Heart left ventricle (tissue), 16 donors: ENCODE results near the gene VCL. TPM values are rescaled to one million over a fixed set of nuclear protein-coding genes. Genes with fewer than 3 reads are reported as not detected.

Source experiments
- ATAC-seq, 4 donors: fragments of 200-7000 bp; cut with Tn5 transposase; one replicate each; pipeline ENCODE4 v1.9.1; 2020 to 2022; ENCODE audit warnings: moderate library complexity in 4 of 4, mild to moderate bottlenecking in 3 of 4, moderate number of reproducible peaks in 1 of 4
- DNase-seq, 5 donors: peaks; one replicate each; pipeline ENCODE4 v3.0.0-alpha.2; 2020
- H3K27ac ChIP-seq, 12 donors: fragments of 200-600 bp; sonication (generic) in 4 of 12; one replicate each; pipeline versions ENCODE4 v1.5.0 to v1.8.0; 2016 to 2022; ENCODE audit warnings: mild to moderate bottlenecking in 2 of 12
- H3K27me3 ChIP-seq, 9 donors: fragments of 200-600 bp; sonication (generic) in 2 of 9; one replicate each; pipeline versions ENCODE4 v1.5.1 to v1.8.0; 2016 to 2022; ENCODE audit warnings: mild to moderate bottlenecking in 3 of 9
- H3K36me3 ChIP-seq, 9 donors: fragments of 200-600 bp; sonication (generic) in 2 of 9; one replicate each; pipeline versions ENCODE4 v1.5.0 to v1.8.0; 2018 to 2022; ENCODE audit warnings: mild to moderate bottlenecking in 2 of 9
- H3K4me1 ChIP-seq, 12 donors: fragments of 200-600 bp; sonication (generic) in 4 of 12; one replicate each; pipeline versions ENCODE4 v1.5.0 to v1.8.0; 2016 to 2022; ENCODE audit warnings: mild to moderate bottlenecking in 3 of 12
- H3K4me3 ChIP-seq, 12 donors: fragments of 200-600 bp; sonication (generic) in 4 of 12; one replicate each; pipeline versions ENCODE4 v1.5.0 to v1.8.0; 2017 to 2022; ENCODE audit warnings: mild to moderate bottlenecking in 9 of 12, moderate library complexity in 4 of 12
- H3K9me3 ChIP-seq, 12 donors: fragments of 200-600 bp; sonication (generic) in 4 of 12; one replicate each; pipeline versions ENCODE4 v1.5.0 to v1.8.0; 2016 to 2022; ENCODE audit warnings: mild to moderate bottlenecking in 1 of 12
- POLR2A ChIP-seq, 2 donors: fragments of 450-650 bp; IDR thresholded peaks; one replicate each; pipeline ENCODE4 v1.6.1; 2017; ENCODE audit warnings: antibody characterized with exemption in 2 of 2, mild to moderate bottlenecking in 2 of 2, moderate library complexity in 2 of 2
- WGBS, 4 donors: extraction: QIAGEN DNeasy Blood & Tissue Kit in 2 of 4; methylation state at CpG; one replicate each; pipeline versions ENCODE4 v1.1.5 to v1.1.7; 2013 to 2018; 5-methylcytosine and 5-hydroxymethylcytosine counted together
- intact Hi-C, 10 donors: fragments of 100-400 bp; cut with DNase I; formaldehyde crosslinking; loops; one replicate each; pipeline versions ENCODE4 v1.11.1 to v1.14.2; 2022
- polyA plus RNA-seq, 2 donors: library from polyadenylated mRNA; stranded (reverse); fragments of 200-250 nt; gene quantifications; one replicate each; pipeline ENCODE4 v1.2.3, GENCODE V29; 2013
- total RNA-seq, 9 donors: library from RNA; depleted of rRNA in 2 of 9; stranded (reverse); fragments of >200 nt in 2 of 9; fragmentation: NEBNext Ultra II Directional in 3 of 9; extraction: Animal tissue kit (Norgen Biotek cat#: 25700) in 3 of 9; gene quantifications; one replicate each; pipeline versions ENCODE4 v1.1.0 to v1.2.4, GENCODE V29; 2016 to 2023
- TF ChIP-seq, protein P1 (sequence below), 12 donors: fragments of 200-600 bp; sonication (generic) in 4 of 12; IDR thresholded peaks; one replicate each; pipeline versions ENCODE4 v1.5.0 to v1.8.0; 2018 to 2022; ENCODE audit warnings: antibody characterized with exemption in 12 of 12, mild to moderate bottlenecking in 5 of 12
- donor health status: ischemic (EF 13 %, LVEDD 7.1; RV severe dilation, severe dysfunction).
- donor health status: healthy with polysubstance abuse.
- donor health status: DM: no; HTN: yes; CAD: no.
- donor health status: DM: no; HTN: no; CAD: no.
- donor health status: ischemic (EF 25% LVEDD 6.9; RV normal size, moderate dysfunction).
- donor health status: ischemic (EF 25% LVEDD 5.7; RV mildly dilated, moderate dysfunction).
- donor health status: healthy.
- donor health status: DM: yes; HTN: yes; CAD: no.
- donor health status: ischemic (EF 35%, LVEDD 5.7; RV mildly dilated, moderate dysfunction).
- donor health status: nonischemic (EF 11% LVEDD 7.7; RV severe dilation, severe dysfunction).
- donor health status: DM: yes; HTN: yes; CAD: no.
- donor health status: PGD.
- donor health status: ischemic (EF 29% LVEDD 5.4; RV normal size, mild dysfunction).
- donor health status: nonischemic (EF 23%, LVEDD 6.1; RV moderate dilation, normal function).

Gene VCL
- total and polyA plus RNA-seq, 11 donors = 84.5 to 543 (median 273) TPM

DNA sequence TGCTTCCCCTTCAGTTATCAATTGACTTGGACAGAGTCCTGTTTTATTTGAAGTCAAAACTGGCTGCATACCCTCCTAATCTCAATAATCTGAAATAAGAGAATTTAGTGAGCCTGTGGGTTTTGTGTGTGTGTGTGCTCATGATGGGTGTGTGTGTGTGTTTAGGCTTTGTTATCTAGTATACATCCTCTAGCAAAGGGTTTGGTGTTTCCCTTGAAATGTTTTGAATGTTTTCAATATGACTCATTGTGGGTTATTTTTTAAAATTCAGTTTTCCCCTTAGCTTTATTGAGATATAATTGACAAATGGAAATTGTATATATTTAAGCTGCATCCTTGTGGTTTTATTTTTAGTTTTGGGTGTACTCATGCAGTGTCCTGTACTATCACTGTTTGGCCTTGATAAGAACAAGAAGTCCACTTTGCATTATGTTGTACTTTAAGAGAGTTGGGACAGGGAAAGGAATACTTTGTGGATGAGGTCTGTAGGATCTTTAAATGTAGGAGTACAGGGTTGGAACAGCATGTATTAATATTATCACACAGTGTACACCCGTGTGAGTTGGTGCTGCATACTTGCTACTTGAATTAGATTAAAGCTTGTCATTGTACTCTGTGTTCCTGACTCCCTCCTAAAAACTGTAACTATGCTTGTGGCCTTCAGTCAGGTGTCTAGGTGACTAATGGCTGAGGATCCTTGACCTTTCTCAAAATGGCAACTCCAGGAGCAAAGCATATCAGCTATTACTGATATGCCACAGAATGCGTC is 58.3 kb downstream of the VCL start:
- WGBS, 4 donors = 29 to 35% (median 33%) methylated on average over 2 of the region's 2 CpGs
- Histone ChIP-seq H3K27ac (peak overlapping the region; percentile 40 to 87 (median 72)), H3K4me3 (no peak overlapping the region), H3K4me1 (peaks cover 3 to 87% (median 55%) of the 10 kb centered on the region in 12 donors), H3K9me3 (no peaks in the 10 kb centered on the region), H3K36me3 (no peaks in the 10 kb centered on the region), H3K27me3 (no peaks in the 10 kb centered on the region)
- DNase-seq (peak in 1 of 5 donors; percentile 37), ATAC-seq (peak; percentile 88 to 96 (median 92))
- intact Hi-C loops = loop anchor here in 5 of 10 donors (5.0 to 10.0 kb wide), 3 partner anchors 51 to 169 kb away; partner anchors contain the start of gene VCL (in 1 of the 5)
- TF ChIP-seq POLR2A (IDR thresholded peaks at IDR 0.05) = no peak
- TF ChIP-seq, protein P1, sequence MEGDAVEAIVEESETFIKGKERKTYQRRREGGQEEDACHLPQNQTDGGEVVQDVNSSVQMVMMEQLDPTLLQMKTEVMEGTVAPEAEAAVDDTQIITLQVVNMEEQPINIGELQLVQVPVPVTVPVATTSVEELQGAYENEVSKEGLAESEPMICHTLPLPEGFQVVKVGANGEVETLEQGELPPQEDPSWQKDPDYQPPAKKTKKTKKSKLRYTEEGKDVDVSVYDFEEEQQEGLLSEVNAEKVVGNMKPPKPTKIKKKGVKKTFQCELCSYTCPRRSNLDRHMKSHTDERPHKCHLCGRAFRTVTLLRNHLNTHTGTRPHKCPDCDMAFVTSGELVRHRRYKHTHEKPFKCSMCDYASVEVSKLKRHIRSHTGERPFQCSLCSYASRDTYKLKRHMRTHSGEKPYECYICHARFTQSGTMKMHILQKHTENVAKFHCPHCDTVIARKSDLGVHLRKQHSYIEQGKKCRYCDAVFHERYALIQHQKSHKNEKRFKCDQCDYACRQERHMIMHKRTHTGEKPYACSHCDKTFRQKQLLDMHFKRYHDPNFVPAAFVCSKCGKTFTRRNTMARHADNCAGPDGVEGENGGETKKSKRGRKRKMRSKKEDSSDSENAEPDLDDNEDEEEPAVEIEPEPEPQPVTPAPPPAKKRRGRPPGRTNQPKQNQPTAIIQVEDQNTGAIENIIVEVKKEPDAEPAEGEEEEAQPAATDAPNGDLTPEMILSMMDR (IDR thresholded peaks at IDR 0.05) = no peak

DNA sequence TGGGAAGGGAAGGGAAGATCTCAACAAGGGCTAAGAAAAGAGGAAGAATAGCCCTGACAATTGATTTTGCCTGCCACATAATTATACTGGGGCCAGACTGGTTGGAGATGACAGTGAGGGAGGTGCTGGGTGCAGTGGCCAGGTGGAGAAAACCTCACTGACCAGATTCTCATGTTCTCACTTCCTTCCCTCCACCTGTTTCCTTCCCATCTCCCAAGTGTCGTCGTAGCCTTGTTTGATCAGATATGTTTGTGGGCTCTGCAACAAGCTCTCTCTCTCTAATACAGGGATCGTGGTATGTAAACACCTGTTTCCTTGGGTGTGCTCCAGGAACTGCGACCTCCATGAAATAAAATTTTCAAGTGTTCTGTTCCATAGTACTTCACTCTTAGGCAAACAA is 60.2 kb downstream of the VCL start:
- no peak overlapping the region for H3K4me3 ChIP-seq
- H3K9me3 ChIP-seq = peaks cover 0 to 2% (median 0%) of the 10 kb centered on the region in 12 donors
- DNase-seq (no peak), ATAC-seq (no peak)
- WGBS, 4 donors = 13 to 36% (median 31%) methylated on average over 4 of the region's 4 CpGs
- intact Hi-C loops = loop anchor here in 5 of 10 donors (5.0 to 10.0 kb wide), 3 partner anchors 53 to 171 kb away; partner anchors contain the start of gene VCL (in 1 of the 5)
- TF ChIP-seq, protein P1 (IDR thresholded peaks at IDR 0.05) = no peak
- no peak for TF ChIP-seq POLR2A (IDR thresholded peaks at IDR 0.05)
- peaks cover 0 to 5% (median 0%) of the 10 kb centered on the region in 9 donors for H3K36me3 ChIP-seq
- H3K4me1 ChIP-seq = peaks cover 3 to 77% (median 41%) of the 10 kb centered on the region in 12 donors
- no peaks in the 10 kb centered on the region for H3K27me3 ChIP-seq
- peak overlapping the region in 11 of 12 donors; percentile 22 to 86 (median 71) for H3K27ac ChIP-seq

DNA sequence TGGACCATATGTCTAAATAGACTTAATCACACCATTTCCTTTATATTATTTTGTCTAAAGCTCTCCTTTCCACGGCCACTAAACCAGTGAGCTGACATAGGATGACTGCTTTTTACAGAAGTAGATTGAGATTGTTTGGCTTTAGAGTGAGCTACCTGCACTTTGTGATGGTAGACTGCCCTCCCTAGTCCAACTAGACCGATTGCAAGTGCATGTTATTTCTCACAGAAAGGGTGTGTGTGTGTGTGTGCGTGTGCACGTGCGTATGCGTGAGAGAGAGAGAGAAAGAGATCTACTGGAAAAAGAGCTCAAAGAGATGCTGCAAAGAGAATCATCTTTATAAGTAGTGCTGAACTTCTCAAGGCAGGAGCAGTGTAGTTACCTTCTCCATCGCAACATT is 60.7 kb downstream of the VCL start:
- 46 to 53% (median 50%) methylated on average over 7 of the region's 7 CpGs for WGBS, 4 donors
- peaks cover 0 to 11% (median 3%) of the 10 kb centered on the region in 9 donors for H3K36me3 ChIP-seq
- ATAC-seq = peak in 2 of 4 donors; percentile 28 to 58

More for the DNA sequence above, 60.7 kb downstream of the VCL start:
- TF ChIP-seq POLR2A (IDR thresholded peaks at IDR 0.05) = no peak
- TF ChIP-seq, protein P1 (IDR thresholded peaks at IDR 0.05) = peak in 5 of 12 donors; percentile 13 to 41 (median 26)
- intact Hi-C loops = loop anchor here in 5 of 10 donors (5.0 to 10.0 kb wide), 3 partner anchors 54 to 171 kb away; partner anchors contain the start of gene VCL (in 1 of the 5)
- H3K9me3 ChIP-seq = peaks cover 0 to 8% (median 2%) of the 10 kb centered on the region in 12 donors
- peaks cover 3 to 72% (median 39%) of the 10 kb centered on the region in 12 donors for H3K4me1 ChIP-seq
- H3K4me3 ChIP-seq = no peak overlapping the region
- H3K27ac ChIP-seq = peak overlapping the region in 10 of 12 donors; percentile 15 to 86 (median 68)
- no peak for DNase-seq
- H3K27me3 ChIP-seq = no peaks in the 10 kb centered on the region
